Effector memory CD4-positive, alpha-beta T cell (primary cell): Measurements from ENCODE around the gene GRID2.

ENCODE experiments used
- DNase-seq, 3 donors: peaks; one replicate each; pipeline ENCODE4 v3.0.0-alpha.2; 2020
- H3K27ac ChIP-seq: 2 replicates; pipeline ENCODE4 v1.7.0; 2013; ENCODE audit warnings: mild to moderate bottlenecking, low read length, moderate library complexity; ENCODE audit not compliant: insufficient read depth, poor library complexity, severe bottlenecking
- H3K27me3 ChIP-seq: replicated peaks from 2 replicates; pipeline ENCODE4 v1.7.0; 2013; ENCODE audit warnings: mild to moderate bottlenecking, low read length; ENCODE audit not compliant: insufficient read depth, control insufficient read depth, poor library complexity, severe bottlenecking
- H3K36me3 ChIP-seq: 2 replicates; pipeline ENCODE4 v1.7.0; 2013; ENCODE audit warnings: mild to moderate bottlenecking, low read length, moderate library complexity; ENCODE audit not compliant: control insufficient read depth, insufficient read depth
- H3K4me1 ChIP-seq: 2 replicates; pipeline ENCODE4 v1.7.0; 2013; ENCODE audit warnings: low read length, mild to moderate bottlenecking; ENCODE audit not compliant: control insufficient read depth, insufficient read depth, poor library complexity, severe bottlenecking
- H3K4me3 ChIP-seq: 2 replicates; pipeline ENCODE4 v1.7.0; 2013; ENCODE audit warnings: low read length, low read depth, mild to moderate bottlenecking; ENCODE audit not compliant: insufficient read depth, poor library complexity, severe bottlenecking
- H3K9me3 ChIP-seq: 2 replicates; pipeline ENCODE4 v1.7.0; 2013; ENCODE audit warnings: mild to moderate bottlenecking, low read length, moderate library complexity; ENCODE audit not compliant: control insufficient read depth

The GRID2 gene

DNA sequence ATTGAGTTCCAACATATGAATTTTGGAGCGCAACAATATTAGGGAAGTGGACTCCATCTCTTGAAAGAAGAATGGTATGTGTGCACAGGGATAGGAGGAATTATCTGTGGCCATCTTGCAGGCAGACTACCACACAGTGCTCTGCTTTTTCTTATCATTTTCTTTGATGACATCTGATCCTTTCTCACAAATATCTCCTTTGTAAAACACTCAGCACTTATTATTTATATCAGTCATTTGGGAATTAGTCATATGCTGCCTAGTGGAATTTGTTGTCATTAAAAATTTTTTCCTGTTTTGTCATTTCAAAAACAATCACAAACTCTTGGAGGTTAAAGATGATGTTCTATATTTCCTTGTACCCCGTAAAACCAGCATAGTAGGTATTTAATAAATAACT is 1080.5 kb downstream of the GRID2 start:
- Histone ChIP-seq H3K4me1 (no peaks in the 10 kb centered on the region), H3K27me3 (no peaks in the 10 kb centered on the region), H3K9me3 (no peaks in the 10 kb centered on the region), H3K4me3 (no peak overlapping the region), H3K27ac (no peak overlapping the region), H3K36me3 (no peaks in the 10 kb centered on the region)
- DNase-seq = no peak

DNA sequence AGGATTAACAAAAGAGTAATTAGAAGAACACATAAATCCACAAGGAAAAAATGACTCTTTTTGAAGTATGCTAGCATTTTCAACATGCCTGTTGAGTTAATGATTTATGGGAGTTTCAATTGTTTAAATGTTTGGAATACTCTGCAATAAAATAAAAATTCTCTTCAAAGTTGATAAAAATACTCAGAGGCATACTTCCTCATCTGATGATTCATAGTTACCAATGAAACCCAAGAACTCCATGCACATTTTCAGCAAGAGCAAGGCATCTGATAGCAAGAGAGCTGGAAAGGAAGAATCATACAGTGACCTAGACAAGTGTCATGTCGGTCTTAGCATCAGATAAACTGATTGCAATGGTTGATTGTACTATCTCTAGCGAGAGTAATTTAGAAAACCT is 1081.1 kb downstream of the GRID2 start:
- DNase-seq = no peak
- Histone ChIP-seq H3K27me3 (no peaks in the 10 kb centered on the region), H3K4me3 (no peak overlapping the region), H3K9me3 (no peaks in the 10 kb centered on the region), H3K27ac (no peak overlapping the region), H3K36me3 (no peaks in the 10 kb centered on the region), H3K4me1 (no peaks in the 10 kb centered on the region)

DNA sequence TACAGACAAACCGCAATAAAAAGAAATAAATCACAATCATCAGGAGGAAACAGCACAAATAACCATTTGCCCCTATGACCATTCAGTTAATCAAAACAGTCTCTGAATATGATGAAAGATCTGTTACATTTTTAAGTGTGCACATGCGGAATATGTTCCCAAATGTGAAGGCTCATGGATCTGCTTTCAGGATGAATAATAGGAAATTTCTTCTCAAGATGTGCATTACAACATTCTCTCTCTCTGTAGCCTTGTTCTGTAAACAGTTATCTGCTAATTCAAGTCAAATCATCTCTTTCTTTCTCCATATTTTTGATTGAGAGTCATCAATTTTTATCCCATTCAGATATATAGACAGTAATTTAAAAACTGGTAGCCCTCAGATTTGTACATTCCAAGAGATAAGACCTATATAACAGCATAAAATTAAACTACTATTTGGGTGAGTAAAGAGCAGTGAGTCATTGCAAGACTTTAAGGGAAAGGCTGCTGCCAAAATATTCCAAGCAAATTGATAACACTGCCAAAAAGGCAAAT is 1090.8 kb downstream of the GRID2 start:
- Histone ChIP-seq H3K36me3 (no peaks in the 10 kb centered on the region), H3K27ac (no peak overlapping the region), H3K4me1 (no peaks in the 10 kb centered on the region), H3K27me3 (no peaks in the 10 kb centered on the region), H3K9me3 (no peaks in the 10 kb centered on the region), H3K4me3 (no peak overlapping the region)
- no peak for DNase-seq

GRCh38 chr4:93396272-93396671 is 1092.5 kb downstream of the GRID2 start:
- H3K4me1 ChIP-seq = no peaks in the 10 kb centered on the region
- DNase-seq = no peak
- no peaks in the 10 kb centered on the region for H3K9me3 ChIP-seq
- no peaks in the 10 kb centered on the region for H3K27me3 ChIP-seq
- H3K36me3 ChIP-seq = no peaks in the 10 kb centered on the region
- no peak overlapping the region for H3K4me3 ChIP-seq
- no peak overlapping the region for H3K27ac ChIP-seq

DNA sequence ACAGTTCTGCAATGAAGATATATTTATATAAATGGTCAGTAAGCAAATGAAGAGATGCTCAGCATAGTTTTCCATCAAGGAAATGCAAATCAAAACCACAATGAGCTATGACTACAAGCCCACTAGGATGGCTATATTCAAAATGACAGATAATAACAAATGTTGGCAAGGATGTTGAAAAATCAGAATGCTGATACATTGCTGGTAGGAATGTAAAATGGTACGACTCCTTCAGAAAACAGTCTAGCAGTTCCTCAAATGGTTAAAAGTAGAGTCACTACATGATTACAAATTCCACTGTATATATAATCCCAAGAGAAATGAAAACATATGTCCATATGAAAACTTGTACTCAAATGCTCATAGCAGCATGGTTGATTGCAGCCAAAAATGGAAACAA is 1099.8 kb downstream of the GRID2 start:
- H3K4me1 ChIP-seq = no peaks in the 10 kb centered on the region
- H3K9me3 ChIP-seq = no peaks in the 10 kb centered on the region
- DNase-seq = no peak
- H3K4me3 ChIP-seq = no peak overlapping the region
- no peaks in the 10 kb centered on the region for H3K36me3 ChIP-seq
- no peak overlapping the region for H3K27ac ChIP-seq
- no peaks in the 10 kb centered on the region for H3K27me3 ChIP-seq

- no peak for DNase-seq
- Histone ChIP-seq H3K27me3 (no peaks in the 10 kb centered on the region), H3K27ac (no peak overlapping the region), H3K4me3 (no peak overlapping the region), H3K9me3 (no peaks in the 10 kb centered on the region), H3K36me3 (no peaks in the 10 kb centered on the region), H3K4me1 (no peaks in the 10 kb centered on the region)
Measured at GRCh38 chr4:93407493-93408275, 1103.9 kb downstream of the GRID2 start.

GRCh38 chr4:93409035-93409434 is 1105.3 kb downstream of the GRID2 start:
- Histone ChIP-seq H3K27me3 (no peaks in the 10 kb centered on the region), H3K27ac (no peak overlapping the region), H3K4me1 (no peaks in the 10 kb centered on the region), H3K36me3 (no peaks in the 10 kb centered on the region), H3K9me3 (no peaks in the 10 kb centered on the region), H3K4me3 (no peak overlapping the region)
- DNase-seq = no peak

DNA sequence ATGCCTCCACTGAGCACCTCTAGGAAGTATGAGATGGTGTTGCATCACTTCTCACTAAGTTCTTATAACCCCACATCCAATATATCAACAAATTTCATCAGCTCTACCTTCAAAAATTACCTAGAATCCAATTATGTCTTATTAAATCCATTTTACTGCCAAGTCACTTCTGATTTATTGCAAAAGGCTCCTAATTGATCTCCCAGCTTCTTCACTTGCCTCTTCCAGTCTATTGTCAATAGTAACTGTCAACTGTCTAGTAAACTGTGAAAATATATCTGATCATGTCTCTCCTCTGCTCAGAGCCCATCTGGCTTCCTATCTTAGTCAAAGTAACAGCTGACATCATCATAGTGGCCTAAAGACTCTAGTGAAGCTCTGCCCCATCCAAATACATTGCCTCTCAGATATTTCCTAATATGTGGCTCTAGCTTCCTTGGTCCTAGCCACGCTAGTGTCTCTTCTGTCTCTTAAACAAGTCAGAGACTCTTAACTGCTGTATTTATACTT is 1110.3 kb downstream of the GRID2 start:
- Histone ChIP-seq H3K9me3 (no peaks in the 10 kb centered on the region), H3K4me1 (no peaks in the 10 kb centered on the region), H3K27ac (no peak overlapping the region), H3K36me3 (no peaks in the 10 kb centered on the region), H3K27me3 (no peaks in the 10 kb centered on the region), H3K4me3 (no peak overlapping the region)
- DNase-seq = no peak

- Histone ChIP-seq H3K27me3 (no peaks in the 10 kb centered on the region), H3K4me3 (no peak overlapping the region), H3K27ac (no peak overlapping the region), H3K9me3 (no peaks in the 10 kb centered on the region), H3K4me1 (no peaks in the 10 kb centered on the region), H3K36me3 (no peaks in the 10 kb centered on the region)
- DNase-seq = no peak
Measured at GRCh38 chr4:93416344-93417128, 1112.8 kb downstream of the GRID2 start.

DNA sequence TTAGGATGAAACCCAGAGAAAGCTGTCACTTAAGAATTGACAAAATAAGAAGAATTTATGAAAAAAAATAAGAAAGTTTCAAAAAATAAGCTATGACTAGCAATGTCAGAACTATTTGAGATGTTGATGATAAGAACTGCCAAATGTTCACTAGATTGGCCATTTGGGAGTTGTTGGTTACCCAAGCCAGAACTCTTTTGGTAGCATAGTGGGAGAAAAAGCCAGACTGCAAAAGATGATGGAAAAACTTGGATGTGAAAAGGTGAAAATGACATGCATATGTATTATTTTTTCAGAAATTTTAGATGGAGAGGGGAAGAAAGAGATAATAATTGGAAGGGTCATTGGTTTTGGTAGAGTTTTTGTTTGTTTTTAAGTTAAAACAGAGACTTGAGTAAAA is 1127.6 kb downstream of the GRID2 start:
- H3K4me1 ChIP-seq = no peaks in the 10 kb centered on the region
- no peaks in the 10 kb centered on the region for H3K36me3 ChIP-seq
- H3K9me3 ChIP-seq = no peaks in the 10 kb centered on the region
- DNase-seq = no peak
- H3K27me3 ChIP-seq = no peaks in the 10 kb centered on the region
- no peak overlapping the region for H3K4me3 ChIP-seq
- H3K27ac ChIP-seq = no peak overlapping the region
